ENCODE data around the gene PDE7B. TPM values are rescaled to one million over a fixed set of nuclear protein-coding genes. Genes with fewer than 3 reads are reported as not detected.

The PDE7B gene
- total and polyA plus RNA-seq, 4 experiments from 2014 or later: 0.06 to 0.94 (median 0.28) TPM

- Mint-ChIP-seq H3K4me3 (no peak overlapping the region), H3K9me3 (no peaks in the 10 kb centered on the region), H3K4me1 (no peaks in the 10 kb centered on the region), H3K36me3 (no peaks in the 10 kb centered on the region), H3K27me3 (peaks cover 0 to 1% of the 10 kb centered on the region in 2 donors), H3K27ac (no peak overlapping the region)
- no peaks in the 10 kb centered on the region for H3K27me3 ChIP-seq (ENCODE audit: insufficient read depth, low read length)
- CTCF ChIA-PET (ENCODE audit: partially characterized antibody): no interaction called here
- no peak overlapping the region for H3K27ac ChIP-seq (ENCODE audit: low read depth, low read length)
- POLR2A ChIA-PET (ENCODE audit: partially characterized antibody): no interaction called here
- no peaks in the 10 kb centered on the region for H3K9me3 ChIP-seq (ENCODE audit: control insufficient read depth in 1 of 2, low read length in 2 of 2)
- no peak overlapping the region for H3K4me3 ChIP-seq (ENCODE audit: low read length in 2 of 2)
- intact Hi-C loops (cut with micrococcal nuclease): no loop called here
- no peaks in the 10 kb centered on the region for H3K4me1 ChIP-seq (ENCODE audit: insufficient read depth, low read length)
- DNase-seq: no peak
- H3K36me3 ChIP-seq (ENCODE audit: insufficient read depth, low read length): no peaks in the 10 kb centered on the region
Measured at GRCh38 chr6:136085370-136086115, 234.0 kb downstream of the PDE7B start.

- POLR2A ChIA-PET (ENCODE audit: partially characterized antibody): no interaction called here
- intact Hi-C loops (cut with micrococcal nuclease): no loop called here
- H3K27me3 Mint-ChIP-seq: peaks cover 0 to 1% of the 10 kb centered on the region in 2 donors
Measured at GRCh38 chr6:136086686-136087085, 235.2 kb downstream of the PDE7B start.

GRCh38 chr6:136087986-136088385, 236.5 kb downstream of the PDE7B start:
- H3K9me3 ChIP-seq (ENCODE audit: control insufficient read depth in 1 of 2, low read length in 2 of 2): no peaks in the 10 kb centered on the region
- DNase-seq: no peak
- ChIA-PET POLR2A (ENCODE audit: partially characterized antibody) (no interaction called here), CTCF (ENCODE audit: partially characterized antibody) (no interaction called here)
- no peaks in the 10 kb centered on the region for H3K4me1 ChIP-seq (ENCODE audit: insufficient read depth, low read length)
- H3K4me3 Mint-ChIP-seq: no peak overlapping the region
- peaks cover 0 to 1% of the 10 kb centered on the region in 2 donors for H3K27me3 Mint-ChIP-seq
- no peaks in the 10 kb centered on the region for H3K9me3 Mint-ChIP-seq
- H3K4me3 ChIP-seq (ENCODE audit: low read length in 2 of 2): no peak overlapping the region
- no peak overlapping the region for H3K27ac Mint-ChIP-seq
- no peaks in the 10 kb centered on the region for H3K36me3 Mint-ChIP-seq
- no peaks in the 10 kb centered on the region for H3K4me1 Mint-ChIP-seq
- H3K27ac ChIP-seq (ENCODE audit: low read depth, low read length): no peak overlapping the region
- no peaks in the 10 kb centered on the region for H3K36me3 ChIP-seq (ENCODE audit: insufficient read depth, low read length)
- intact Hi-C loops (cut with micrococcal nuclease): no loop called here
- H3K27me3 ChIP-seq (ENCODE audit: insufficient read depth, low read length): no peaks in the 10 kb centered on the region

More at GRCh38 chr6:136086686-136087085, 235.2 kb downstream of the PDE7B start:
- Mint-ChIP-seq H3K4me1 (no peaks in the 10 kb centered on the region), H3K27ac (no peak overlapping the region), H3K36me3 (no peaks in the 10 kb centered on the region), H3K4me3 (no peak overlapping the region), H3K9me3 (no peaks in the 10 kb centered on the region)
- Histone ChIP-seq H3K27me3 (ENCODE audit: insufficient read depth, low read length) (no peaks in the 10 kb centered on the region), H3K4me1 (ENCODE audit: insufficient read depth, low read length) (no peaks in the 10 kb centered on the region), H3K27ac (ENCODE audit: low read depth, low read length) (no peak overlapping the region), H3K36me3 (ENCODE audit: insufficient read depth, low read length) (no peaks in the 10 kb centered on the region), H3K4me3 (ENCODE audit: low read length in 2 of 2) (no peak overlapping the region), H3K9me3 (ENCODE audit: control insufficient read depth in 1 of 2, low read length in 2 of 2) (no peaks in the 10 kb centered on the region)
- DNase-seq: no peak
- CTCF ChIA-PET (ENCODE audit: partially characterized antibody): no interaction called here

- no peaks in the 10 kb centered on the region for H3K27me3 ChIP-seq (ENCODE audit: insufficient read depth, low read length)
- H3K4me1 Mint-ChIP-seq: no peaks in the 10 kb centered on the region
- peaks cover 0 to 1% of the 10 kb centered on the region in 2 donors for H3K27me3 Mint-ChIP-seq
- POLR2A ChIA-PET (ENCODE audit: partially characterized antibody): no interaction called here
- no peaks in the 10 kb centered on the region for H3K9me3 ChIP-seq (ENCODE audit: control insufficient read depth in 1 of 2, low read length in 2 of 2)
- H3K27ac Mint-ChIP-seq: no peak overlapping the region
- peaks cover 0 to under 1% (median 0%) of the 10 kb centered on the region in 8 donors for H3K9me3 Mint-ChIP-seq
- no peaks in the 10 kb centered on the region for H3K36me3 ChIP-seq (ENCODE audit: insufficient read depth, low read length)
- H3K4me1 ChIP-seq (ENCODE audit: insufficient read depth, low read length): no peaks in the 10 kb centered on the region
- H3K36me3 Mint-ChIP-seq: no peaks in the 10 kb centered on the region
- DNase-seq: no peak
- H3K4me3 ChIP-seq (ENCODE audit: low read length in 2 of 2): no peak overlapping the region
- H3K4me3 Mint-ChIP-seq: no peak overlapping the region
- intact Hi-C loops (cut with micrococcal nuclease): no loop called here
- no peak overlapping the region for H3K27ac ChIP-seq (ENCODE audit: low read depth, low read length)
- CTCF ChIA-PET (ENCODE audit: partially characterized antibody): no interaction called here
Measured at GRCh38 chr6:136088693-136089092, 237.2 kb downstream of the PDE7B start.

- ChIA-PET CTCF (ENCODE audit: partially characterized antibody) (no interaction called here), POLR2A (ENCODE audit: partially characterized antibody) (no interaction called here)
- Histone ChIP-seq H3K4me1 (ENCODE audit: insufficient read depth, low read length) (no peaks in the 10 kb centered on the region), H3K27ac (ENCODE audit: low read depth, low read length) (no peak overlapping the region), H3K36me3 (ENCODE audit: insufficient read depth, low read length) (no peaks in the 10 kb centered on the region), H3K4me3 (ENCODE audit: low read length in 2 of 2) (no peak overlapping the region), H3K9me3 (ENCODE audit: control insufficient read depth in 1 of 2, low read length in 2 of 2) (no peaks in the 10 kb centered on the region), H3K27me3 (ENCODE audit: insufficient read depth, low read length) (no peaks in the 10 kb centered on the region)
- Mint-ChIP-seq H3K36me3 (no peaks in the 10 kb centered on the region), H3K4me3 (no peak overlapping the region), H3K4me1 (no peaks in the 10 kb centered on the region), H3K27ac (no peak overlapping the region), H3K9me3 (peaks cover 0 to 11% (median 5%) of the 10 kb centered on the region in 8 donors), H3K27me3 (peaks cover 0 to 1% of the 10 kb centered on the region in 2 donors)
- intact Hi-C loops (cut with micrococcal nuclease): no loop called here
- no peak for DNase-seq
Measured at GRCh38 chr6:136089876-136090275, 238.4 kb downstream of the PDE7B start.

GRCh38 chr6:136090929-136091328, 239.4 kb downstream of the PDE7B start:
- H3K9me3 Mint-ChIP-seq: peaks cover 0 to 11% (median 5%) of the 10 kb centered on the region in 8 donors
- no peak overlapping the region for H3K4me3 Mint-ChIP-seq
- H3K4me3 ChIP-seq (ENCODE audit: low read length in 2 of 2): no peak overlapping the region
- intact Hi-C loops (cut with micrococcal nuclease): no loop called here
- H3K27me3 ChIP-seq (ENCODE audit: insufficient read depth, low read length): no peaks in the 10 kb centered on the region
- no peaks in the 10 kb centered on the region for H3K4me1 Mint-ChIP-seq
- H3K27me3 Mint-ChIP-seq: peaks cover 0 to 1% of the 10 kb centered on the region in 2 donors
- ChIA-PET CTCF (ENCODE audit: partially characterized antibody) (no interaction called here), POLR2A (ENCODE audit: partially characterized antibody) (no interaction called here)
- no peak for DNase-seq
- H3K36me3 Mint-ChIP-seq: no peaks in the 10 kb centered on the region
- H3K4me1 ChIP-seq (ENCODE audit: insufficient read depth, low read length): no peaks in the 10 kb centered on the region
- H3K9me3 ChIP-seq (ENCODE audit: control insufficient read depth in 1 of 2, low read length in 2 of 2): no peaks in the 10 kb centered on the region
- H3K27ac ChIP-seq (ENCODE audit: low read depth, low read length): no peak overlapping the region
- H3K27ac Mint-ChIP-seq: no peak overlapping the region
- no peaks in the 10 kb centered on the region for H3K36me3 ChIP-seq (ENCODE audit: insufficient read depth, low read length)

GRCh38 chr6:136092897-136093296, 241.4 kb downstream of the PDE7B start:
- Mint-ChIP-seq H3K9me3 (peaks cover 0 to 11% (median 5%) of the 10 kb centered on the region in 8 donors), H3K27me3 (peaks cover 0 to 1% of the 10 kb centered on the region in 2 donors), H3K4me1 (no peaks in the 10 kb centered on the region), H3K4me3 (no peak overlapping the region), H3K27ac (no peak overlapping the region), H3K36me3 (no peaks in the 10 kb centered on the region)
- Histone ChIP-seq H3K27me3 (ENCODE audit: insufficient read depth, low read length) (no peaks in the 10 kb centered on the region), H3K27ac (ENCODE audit: low read depth, low read length) (no peak overlapping the region), H3K36me3 (ENCODE audit: insufficient read depth, low read length) (no peaks in the 10 kb centered on the region), H3K4me1 (ENCODE audit: insufficient read depth, low read length) (no peaks in the 10 kb centered on the region), H3K4me3 (ENCODE audit: low read length in 2 of 2) (no peak overlapping the region), H3K9me3 (ENCODE audit: control insufficient read depth in 1 of 2, low read length in 2 of 2) (no peaks in the 10 kb centered on the region)
- intact Hi-C loops (cut with micrococcal nuclease): no loop called here
- CTCF ChIA-PET (ENCODE audit: partially characterized antibody): no interaction called here
- no peak for DNase-seq
- POLR2A ChIA-PET (ENCODE audit: partially characterized antibody): no interaction called here
